Inflammatory macrophage treated with lipopolysaccharide for 1 hour (primary cell): Measurements from ENCODE around the gene CDK5RAP3.
A peak's percentile ranks its signal among the peaks of the same experiment; 100 is the strongest.
"Not testable (repeated sequence)": the region's sequence is repeated elsewhere in the genome, so short reads cannot be mapped to it uniquely, and the experiment has no call there.

Source experiments
- DNase-seq, 2 donors: peaks; one replicate each; pipeline ENCODE4 v3.0.0-alpha.2; 2020 to 2022

The CDK5RAP3 gene

GRCh38 chr17:47970725-47971499 lies at the start of gene CDK5RAP3:
Gene CDK5RAP3 (plus strand): TSS chr17:47971113. CDS start chr17:47971147, 34 bp downstream.
- DNase-seq: peak; percentile 99

DNA sequence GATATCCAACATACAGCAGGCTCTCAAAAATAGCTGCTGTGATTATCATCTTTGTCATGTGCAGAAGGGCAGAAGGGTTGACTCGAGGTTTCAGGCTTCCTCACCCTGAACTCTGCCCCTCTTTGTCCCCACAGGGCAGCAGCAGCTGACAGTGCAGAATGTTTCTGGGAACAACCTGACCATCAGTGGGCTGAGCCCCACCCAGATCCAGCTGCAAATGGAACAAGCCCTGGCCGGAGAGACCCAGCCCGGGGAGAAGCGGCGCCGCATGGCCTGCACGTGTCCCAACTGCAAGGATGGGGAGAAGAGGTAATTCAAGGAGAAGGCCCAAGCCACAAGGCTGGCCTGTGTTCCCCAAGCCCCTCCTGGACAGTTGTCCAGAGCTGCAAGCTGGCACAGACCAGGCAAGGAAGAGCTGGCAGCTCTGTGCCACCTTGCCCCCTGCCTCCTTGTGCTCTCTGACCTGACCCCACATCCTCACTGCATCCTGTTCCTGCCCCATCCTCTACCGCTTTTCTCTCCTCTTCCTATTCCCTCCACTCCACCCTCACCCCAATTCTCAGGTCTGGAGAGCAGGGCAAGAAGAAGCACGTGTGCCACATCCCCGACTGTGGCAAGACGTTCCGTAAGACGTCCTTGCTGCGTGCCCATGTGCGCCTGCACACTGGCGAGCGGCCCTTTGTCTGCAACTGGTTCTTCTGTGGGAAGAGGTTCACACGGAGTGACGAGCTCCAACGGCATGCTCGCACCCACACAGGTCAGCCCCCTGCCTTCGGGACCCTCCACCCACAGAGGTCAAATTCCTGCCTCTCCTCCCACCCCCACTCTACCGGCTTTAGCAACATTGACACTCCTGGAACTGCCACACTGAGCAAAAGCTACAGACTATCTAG lies 45.9 kb upstream of the CDK5RAP3 start:
- DNase-seq: no peak

DNA sequence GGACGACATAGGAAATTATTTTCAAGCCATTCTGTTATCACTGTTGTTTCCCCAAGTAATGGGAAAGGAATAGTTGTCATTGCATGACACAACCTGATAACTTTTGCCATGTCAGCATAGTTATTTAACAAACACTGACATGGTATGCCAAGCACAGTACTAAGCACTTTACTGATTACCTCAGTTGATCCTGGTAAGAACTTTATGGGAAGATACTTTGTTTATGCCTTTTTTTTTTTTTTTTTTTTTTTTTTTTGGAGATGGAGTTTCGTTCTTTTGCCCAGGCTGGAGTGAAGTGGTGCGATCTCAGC lies 45.3 kb upstream of the CDK5RAP3 start:
- DNase-seq: no peak

DNA sequence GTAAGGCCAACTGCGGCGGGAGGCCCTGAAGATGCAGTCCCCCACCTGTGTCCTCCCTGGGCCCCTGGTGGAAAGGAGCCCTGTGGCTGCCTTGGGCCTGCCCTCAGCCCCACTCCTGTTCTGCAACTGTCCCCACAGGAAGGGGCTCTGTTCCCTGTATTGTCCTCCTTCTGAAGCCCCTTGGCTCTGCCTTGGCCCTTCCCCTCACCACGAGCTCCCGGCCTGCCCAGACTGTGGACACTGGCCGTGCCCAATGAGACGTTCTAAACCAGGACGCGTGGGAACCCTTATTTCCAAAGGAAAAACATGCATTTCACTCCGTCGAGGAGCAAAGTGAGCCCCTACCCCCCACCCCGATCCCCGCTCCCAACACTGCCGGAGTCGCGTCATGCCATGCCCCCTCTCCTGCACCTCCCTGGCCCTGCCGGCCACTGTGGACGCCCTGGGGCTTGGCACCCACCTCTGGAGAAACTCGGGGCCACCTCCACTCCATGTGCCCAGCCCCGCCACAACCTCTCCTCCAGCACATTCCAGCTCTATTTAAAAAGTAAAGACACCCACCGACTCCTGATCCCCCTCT lies 43.0 kb upstream of the CDK5RAP3 start:
- DNase-seq: no peak

- no peak for DNase-seq
These were observed 42.5 kb upstream of the CDK5RAP3 start for GRCh38 chr17:47928415-47928814.

DNA sequence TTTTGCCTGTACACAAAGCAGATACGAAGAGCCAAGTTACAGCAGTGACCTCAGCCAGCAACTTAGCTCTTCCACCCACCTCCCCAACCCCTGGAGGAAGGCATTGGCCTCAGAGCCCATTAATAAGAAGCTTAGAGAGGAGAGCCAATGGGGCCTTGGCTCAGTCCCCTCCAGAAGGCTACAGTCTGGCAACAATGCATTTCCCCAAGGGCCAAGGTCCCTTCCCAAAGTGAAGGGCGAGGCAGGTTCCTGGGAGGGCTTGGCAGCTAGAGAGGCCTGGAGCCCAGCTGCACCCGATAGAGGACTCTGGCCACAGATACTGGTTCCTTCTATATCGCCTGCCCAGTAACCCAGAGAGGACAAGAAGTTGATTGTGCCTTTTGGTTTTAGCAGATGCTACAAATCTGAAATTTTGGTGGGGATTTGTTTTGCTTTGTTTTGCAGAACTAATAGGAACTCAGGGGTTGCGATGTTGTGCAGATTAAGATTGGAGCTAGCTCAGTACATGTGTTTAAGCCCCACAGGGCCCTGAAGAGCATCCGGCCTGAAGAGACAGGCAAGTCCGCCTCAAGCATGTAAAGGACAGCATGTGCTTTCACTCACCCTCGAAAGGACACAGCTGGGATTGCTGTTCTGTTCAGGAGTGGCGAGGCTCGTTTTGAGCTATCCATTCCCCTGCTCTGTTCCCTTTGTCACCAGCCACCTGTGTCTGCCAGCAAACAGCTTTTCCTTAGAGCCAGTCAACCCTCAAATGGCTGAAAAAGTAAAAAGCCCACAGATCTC lies 41.5 kb upstream of the CDK5RAP3 start:
- DNase-seq: no peak

DNA sequence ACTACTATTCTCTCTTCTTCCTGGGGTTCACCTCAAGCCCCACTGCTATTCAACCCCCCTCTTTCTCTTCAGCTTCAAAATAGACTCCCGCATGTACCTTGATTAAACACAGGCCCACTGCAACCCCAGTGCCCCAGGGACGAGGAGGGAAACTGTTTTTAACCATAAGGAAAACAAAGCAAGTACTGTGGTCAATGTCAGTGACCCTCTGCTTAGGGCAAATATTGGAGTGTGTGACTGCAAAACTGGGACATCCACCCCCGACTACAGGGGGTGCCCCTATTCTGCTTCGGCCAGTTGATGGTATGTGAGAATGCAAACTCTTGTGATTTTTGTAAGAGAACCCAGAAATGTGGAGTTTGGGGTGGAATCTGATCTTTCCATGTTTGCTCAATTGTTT lies 39.1 kb upstream of the CDK5RAP3 start:
- DNase-seq: no peak

GRCh38 chr17:47934856-47935255 lies 36.1 kb upstream of the CDK5RAP3 start:
- no peak for DNase-seq

DNA sequence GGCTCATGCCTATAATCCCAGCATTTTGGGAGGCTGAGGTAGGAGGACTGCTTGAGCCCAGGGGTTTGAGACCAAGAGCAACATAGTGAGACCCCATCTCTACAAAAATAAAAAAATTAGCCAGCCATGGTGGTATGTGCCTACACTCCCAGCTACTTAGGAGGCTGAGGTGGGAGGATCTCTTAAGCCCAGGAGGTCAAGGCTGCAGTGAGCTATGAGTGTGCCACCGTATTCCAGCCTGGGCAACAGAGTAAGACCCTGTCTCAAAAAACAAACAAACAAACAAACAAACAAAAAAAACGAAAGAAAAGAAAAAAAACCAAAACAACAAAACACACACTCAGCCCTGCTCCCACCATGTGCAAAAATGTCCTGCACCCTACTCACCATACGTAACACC lies 35.4 kb upstream of the CDK5RAP3 start:
- DNase-seq: not testable (repeated sequence)

DNA sequence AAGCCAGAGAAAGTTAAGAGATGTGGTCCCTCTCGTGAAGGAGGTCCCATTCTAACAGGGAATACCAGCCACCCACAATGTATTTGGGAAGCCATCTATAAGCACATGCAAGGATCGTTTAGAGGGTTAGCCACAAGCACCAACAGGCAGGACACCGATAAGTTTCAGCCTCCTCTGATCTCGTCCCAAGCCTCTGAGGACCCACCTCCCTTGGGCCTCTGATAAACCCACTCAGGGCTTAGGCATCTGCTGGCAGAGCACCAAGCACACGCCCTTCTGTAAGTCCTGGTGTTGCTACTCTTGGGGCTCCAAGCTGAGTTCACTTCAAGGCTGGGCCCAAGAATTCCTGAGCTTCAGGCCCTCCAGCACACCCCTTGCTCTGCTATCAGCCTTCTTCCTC lies 35.0 kb upstream of the CDK5RAP3 start:
- DNase-seq: no peak

DNA sequence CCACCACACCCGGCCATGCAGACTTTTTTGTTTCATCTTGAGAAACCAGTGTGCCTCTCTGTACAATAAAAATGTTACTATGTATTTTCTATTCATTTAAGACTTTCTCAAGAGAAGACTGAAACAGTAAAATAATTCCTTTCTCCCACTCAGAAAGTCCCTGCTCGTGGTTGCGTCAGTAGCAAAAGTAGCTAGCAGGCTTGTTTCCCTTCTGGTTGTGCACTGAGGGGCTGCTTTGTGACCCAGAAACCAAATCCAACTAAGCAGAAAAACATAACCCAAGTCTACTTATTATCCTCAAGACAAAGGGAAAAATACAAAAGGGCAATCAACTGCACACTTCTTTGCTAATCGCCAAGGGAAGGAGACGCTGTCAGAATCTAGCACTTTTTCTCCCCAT lies 33.0 kb upstream of the CDK5RAP3 start:
- DNase-seq: peak; percentile 49 to 60

GRCh38 chr17:47941246-47942095 lies 29.4 kb upstream of the CDK5RAP3 start, which contains the start of gene PNPO:
Gene PNPO (plus strand): TSS chr17:47941571. CDS start chr17:47941676, 105 bp downstream.
- peak; percentile 98 for DNase-seq

GRCh38 chr17:47942096-47942510 lies 28.8 kb upstream of the CDK5RAP3 start:
- no peak for DNase-seq

DNA sequence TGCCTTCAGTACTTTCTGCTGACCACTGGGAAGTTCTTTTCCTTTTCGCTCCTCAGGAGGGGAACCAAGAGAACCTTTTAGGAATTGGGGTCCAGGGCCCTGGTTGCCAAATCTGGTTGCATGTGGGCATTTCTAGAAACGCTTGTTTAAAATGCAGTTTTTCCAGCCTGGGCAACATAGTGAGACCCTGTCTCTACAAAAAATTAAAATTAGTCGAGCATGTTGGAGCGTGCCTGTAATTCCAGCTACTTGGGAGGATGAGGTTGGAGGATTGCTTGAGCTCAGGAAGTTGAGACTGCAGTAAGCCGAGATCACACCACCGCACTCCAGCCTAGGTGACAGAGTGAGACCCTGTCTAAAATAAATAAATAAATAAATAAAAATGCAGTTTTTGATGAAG lies 28.3 kb upstream of the CDK5RAP3 start:
- DNase-seq: no peak

DNA sequence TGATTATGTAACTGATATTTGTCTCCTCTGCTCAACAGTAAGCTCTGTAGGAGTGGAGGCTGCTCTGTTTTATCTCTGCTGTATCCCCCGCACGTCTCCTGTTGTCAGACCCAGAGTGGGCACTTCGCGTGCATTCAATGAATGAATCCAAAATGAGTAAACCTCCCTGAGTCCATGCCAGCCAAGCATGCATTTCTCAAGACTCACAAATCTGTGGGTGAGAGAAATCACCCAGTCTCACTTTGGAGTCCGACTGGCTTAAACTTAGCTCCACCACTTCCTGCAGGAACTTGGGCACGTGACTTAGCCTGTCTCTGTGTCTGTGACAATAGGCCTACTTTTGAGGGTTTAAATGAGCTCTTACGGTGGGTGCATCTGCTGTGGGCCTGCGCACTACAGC lies 25.8 kb upstream of the CDK5RAP3 start:
- DNase-seq: peak; percentile 62 to 75

DNA sequence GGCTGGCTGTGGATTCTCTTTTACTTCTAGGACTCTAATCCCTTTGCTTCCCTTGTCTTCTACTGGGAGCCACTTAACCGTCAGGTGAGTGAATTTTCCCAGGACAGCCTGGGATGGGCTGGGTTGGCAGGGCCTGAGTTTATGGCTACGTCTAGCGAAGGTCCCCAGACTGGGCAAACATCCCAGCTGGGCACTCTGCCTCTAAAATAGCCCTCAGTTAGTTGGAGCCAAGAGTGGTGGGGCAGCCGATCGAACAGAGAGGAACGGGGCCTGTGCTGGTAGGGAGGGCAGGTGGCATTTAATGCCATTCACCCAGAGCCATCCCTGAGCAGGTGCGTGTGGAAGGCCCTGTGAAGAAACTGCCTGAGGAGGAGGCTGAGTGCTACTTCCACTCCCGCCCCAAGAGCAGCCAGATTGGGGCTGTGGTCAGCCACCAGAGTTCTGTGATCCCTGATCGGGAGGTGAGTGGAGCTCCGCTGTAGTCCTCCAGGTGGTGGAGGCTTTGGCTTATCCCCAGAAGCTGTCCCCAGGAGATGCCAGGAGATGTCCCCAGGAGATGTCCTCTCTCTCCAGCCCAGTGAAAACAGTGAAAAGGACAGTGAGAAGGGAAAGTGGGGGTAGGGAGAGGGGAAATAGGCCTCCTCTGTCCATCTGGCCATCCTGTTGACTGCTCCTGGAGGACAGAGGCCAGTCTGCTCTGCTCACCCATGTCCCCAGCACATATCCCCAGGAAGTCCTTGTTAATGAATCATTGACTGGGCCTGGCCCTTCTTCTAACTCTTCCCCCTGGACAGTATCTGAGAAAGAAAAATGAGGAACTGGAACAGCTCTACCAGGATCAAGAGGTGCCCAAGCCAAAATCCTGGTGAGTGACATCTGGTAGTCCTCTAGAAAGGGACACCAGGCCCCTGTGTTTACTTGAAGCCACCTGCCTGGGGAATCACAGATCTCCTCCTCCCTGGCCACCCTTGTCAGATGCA lies 25.1 kb upstream of the CDK5RAP3 start:
- peak; percentile 54 to 62 for DNase-seq

DNA sequence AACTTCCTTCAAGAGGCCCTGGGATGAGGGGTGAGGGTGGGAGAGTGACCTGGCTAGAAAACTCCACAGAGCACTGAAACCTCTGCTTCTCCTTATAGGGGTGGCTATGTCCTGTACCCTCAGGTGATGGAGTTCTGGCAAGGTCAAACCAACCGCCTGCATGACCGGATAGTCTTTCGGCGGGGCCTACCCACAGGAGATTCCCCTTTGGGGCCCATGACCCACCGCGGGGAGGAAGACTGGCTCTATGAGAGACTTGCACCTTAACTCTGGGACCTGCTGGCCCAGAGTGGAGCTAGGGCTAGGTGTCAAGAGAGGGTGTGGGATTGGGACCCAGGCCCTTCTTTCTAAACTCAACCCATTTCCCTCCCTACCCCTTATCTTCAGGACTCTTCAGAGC lies 24.4 kb upstream of the CDK5RAP3 start:
- no peak for DNase-seq

DNA sequence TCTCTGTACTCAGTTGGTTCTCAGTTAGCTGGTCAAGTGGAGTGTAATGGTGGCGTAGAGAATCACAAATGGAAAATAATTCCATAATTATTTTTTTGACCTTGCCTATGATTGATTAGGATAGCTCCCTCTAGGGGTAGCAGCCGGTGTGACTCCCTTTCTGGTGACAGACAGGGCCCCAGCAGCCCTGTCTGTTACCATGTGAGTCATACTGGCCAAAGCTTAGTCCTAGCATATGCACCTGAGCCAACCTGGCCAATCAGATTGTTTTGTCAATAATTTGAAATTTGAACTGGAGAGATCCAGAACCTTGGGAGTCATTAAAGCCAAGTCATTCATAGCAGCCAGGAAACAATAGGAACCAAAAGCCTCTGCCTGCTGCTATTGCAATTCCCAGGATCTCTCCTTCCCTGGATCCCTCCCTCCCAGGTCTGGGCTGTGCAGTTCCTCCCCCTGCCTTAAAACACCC lies 23.9 kb upstream of the CDK5RAP3 start:
- peak; percentile 62 to 89 for DNase-seq

DNA sequence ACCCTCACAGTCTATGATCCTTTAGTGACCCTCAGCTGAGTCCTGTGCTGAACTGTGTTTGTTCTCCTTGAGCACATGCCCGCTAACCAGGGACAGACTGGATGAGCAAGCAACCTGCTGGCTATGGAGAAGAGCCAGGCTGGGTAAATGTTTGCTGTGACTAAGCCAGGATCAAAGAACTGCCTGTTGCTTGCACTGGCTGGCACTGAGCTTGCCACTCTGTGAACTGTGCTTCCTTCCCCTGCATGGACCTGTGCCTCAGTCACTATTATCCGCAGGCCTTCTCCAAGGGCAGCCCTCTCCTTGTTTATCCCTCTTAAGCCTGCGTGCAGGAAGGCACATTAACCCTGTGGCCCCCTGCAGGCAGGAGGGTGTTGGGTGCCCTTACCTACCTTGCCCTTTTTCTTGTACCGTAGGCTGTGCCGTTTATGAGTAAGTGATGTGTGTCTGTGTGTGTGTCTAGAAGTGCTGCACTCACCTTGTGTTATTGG lies 22.2 kb upstream of the CDK5RAP3 start:
- no peak for DNase-seq

DNA sequence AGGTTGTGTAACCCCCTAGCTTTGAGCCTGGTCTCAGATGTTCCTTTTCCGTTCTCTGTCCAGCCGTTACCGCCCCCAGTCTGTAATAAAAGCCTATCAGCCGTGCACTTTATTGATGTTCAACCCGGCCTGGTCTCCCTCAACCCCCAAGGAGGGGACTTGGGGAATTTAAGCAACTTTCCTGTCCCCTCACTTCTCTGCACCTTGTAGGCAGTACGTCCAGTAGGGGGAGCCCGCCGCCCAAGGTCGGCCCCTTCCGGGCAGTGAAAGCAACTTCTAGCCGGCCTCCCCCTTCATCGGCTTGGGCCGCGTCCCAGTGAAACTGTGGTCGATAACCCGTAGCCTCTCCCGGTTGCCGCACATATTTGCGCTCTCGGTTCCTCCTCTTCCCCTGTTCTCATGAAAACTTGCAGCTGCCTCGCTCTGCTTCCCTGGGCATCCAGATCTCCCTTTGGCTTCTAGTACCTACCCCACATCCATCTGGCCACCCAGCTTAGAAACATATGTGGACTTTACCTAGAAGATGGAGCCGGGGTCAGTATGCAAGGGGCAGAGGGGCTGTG lies 21.6 kb upstream of the CDK5RAP3 start:
- DNase-seq: peak; percentile 52 to 90
